Measurements from ENCODE around the gene CRTC2.
"Not testable (repeated sequence)": the region's sequence is repeated elsewhere in the genome, so short reads cannot be mapped to it uniquely, and the experiment has no call there.

The CRTC2 gene

GRCh38 chr1:153958111-153958960 lies at the start of gene CRTC2:
Gene CRTC2, minus strand, starts transcription at chr1:153958612. Its CDS starts 115 bp downstream, at chr1:153958497.
- TF ChIP-seq CTCF (IDR thresholded peaks at IDR 0.05; ENCODE audit: control insufficient read depth, extremely low read depth, insufficient read depth) = no peak; the same call in 1 of the 2 replicates
- peak within 1 kb of the TSS; percentile 92 for H3K4me3 ChIP-seq (ENCODE audit: low read depth, low read length)
- DNase-seq (ENCODE audit: low read depth) = peak; percentile 97

- DNase-seq (ENCODE audit: low read depth) = no peak
- H3K4me3 ChIP-seq (ENCODE audit: low read depth, low read length) = no peak overlapping the region
- TF ChIP-seq CTCF (IDR thresholded peaks at IDR 0.05; ENCODE audit: control insufficient read depth, extremely low read depth, insufficient read depth) = no peak
Measured at GRCh38 chr1:154006136-154006535, 47.7 kb upstream of the CRTC2 start.

DNA sequence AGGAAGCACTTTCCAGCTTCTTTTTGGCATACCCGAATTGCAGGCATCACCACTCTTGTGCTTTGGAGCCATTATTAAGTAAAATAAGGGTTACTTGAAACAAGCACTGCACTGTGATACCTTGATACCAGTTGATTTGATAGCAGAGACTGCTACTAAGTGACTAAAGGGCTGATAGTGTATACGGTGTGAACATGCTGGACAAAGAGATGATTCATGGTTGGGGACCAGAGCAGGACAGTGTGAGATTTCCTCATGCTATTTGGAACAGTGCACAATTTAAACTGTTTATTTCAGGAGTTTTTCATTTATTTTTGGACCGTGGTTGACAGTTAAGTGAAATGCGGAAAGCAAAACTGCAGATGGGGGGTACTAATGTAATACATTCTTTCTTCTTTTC lies 42.0 kb upstream of the CRTC2 start:
- DNase-seq (ENCODE audit: low read depth) = no peak
- TF ChIP-seq CTCF (IDR thresholded peaks at IDR 0.05; ENCODE audit: control insufficient read depth, extremely low read depth, insufficient read depth) = no peak
- no peak overlapping the region for H3K4me3 ChIP-seq (ENCODE audit: low read depth, low read length)

DNA sequence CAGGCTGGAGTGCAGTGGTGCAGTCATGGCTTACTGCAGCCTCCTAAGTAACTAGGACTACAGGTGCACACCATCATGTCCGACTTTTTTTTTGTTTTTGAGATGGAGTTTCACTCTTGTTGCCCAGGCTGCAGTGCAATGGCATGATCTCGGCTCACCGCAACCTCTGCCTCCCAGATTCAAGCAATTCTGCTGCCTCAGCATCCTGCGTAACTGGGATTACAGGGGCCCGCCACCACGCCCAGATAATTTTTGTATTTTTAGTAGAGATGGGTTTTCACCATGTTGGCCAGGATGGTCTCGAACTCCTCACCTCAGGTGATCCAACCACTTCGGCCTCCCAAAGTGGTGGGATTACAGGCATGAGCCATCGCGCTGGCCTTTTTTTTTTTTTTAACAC lies 38.5 kb upstream of the CRTC2 start:
- not testable (repeated sequence) for DNase-seq (ENCODE audit: low read depth)

GRCh38 chr1:153995640-153996039 lies 37.2 kb upstream of the CRTC2 start:
- no peak for DNase-seq (ENCODE audit: low read depth)
- TF ChIP-seq CTCF (IDR thresholded peaks at IDR 0.05; ENCODE audit: control insufficient read depth, extremely low read depth, insufficient read depth) = no peak
- no peak overlapping the region for H3K4me3 ChIP-seq (ENCODE audit: low read depth, low read length)

More for the DNA sequence above, 38.5 kb upstream of the CRTC2 start:
- H3K4me3 ChIP-seq (ENCODE audit: low read depth, low read length) = not testable (repeated sequence)

- no peak overlapping the region for H3K4me3 ChIP-seq (ENCODE audit: low read depth, low read length)
- DNase-seq (ENCODE audit: low read depth) = no peak
- TF ChIP-seq CTCF (IDR thresholded peaks at IDR 0.05; ENCODE audit: control insufficient read depth, extremely low read depth, insufficient read depth) = no peak
Measured at GRCh38 chr1:153995202-153995601, 36.8 kb upstream of the CRTC2 start.

DNA sequence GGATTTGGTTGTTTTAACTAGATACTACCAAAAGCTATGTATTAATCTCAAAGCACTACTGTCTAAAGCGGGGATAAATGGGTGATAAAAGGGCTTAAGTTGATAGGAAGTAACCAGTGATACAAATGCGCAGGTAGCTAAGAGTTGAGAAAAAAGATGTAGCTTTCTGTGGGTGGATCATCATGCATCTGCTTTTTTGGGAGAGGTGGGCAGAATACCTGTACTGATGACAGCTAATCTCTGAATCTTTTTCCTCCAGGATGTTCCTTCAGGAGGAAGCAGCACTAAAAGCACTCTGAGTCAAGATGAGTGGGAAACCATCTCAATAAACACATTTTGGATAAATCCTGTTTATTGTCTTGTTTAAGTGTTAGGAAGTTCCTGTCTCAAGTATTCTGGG lies 33.4 kb upstream of the CRTC2 start:
- no peak for TF ChIP-seq CTCF (IDR thresholded peaks at IDR 0.05; ENCODE audit: control insufficient read depth, extremely low read depth, insufficient read depth)
- H3K4me3 ChIP-seq (ENCODE audit: low read depth, low read length) = peak overlapping the region; percentile 83

More for the DNA sequence above, 33.4 kb upstream of the CRTC2 start:
- DNase-seq (ENCODE audit: low read depth) = no peak
